Right lobe of liver (tissue), 4 donors: Measurements from ENCODE around the gene FAM13B.
"Not testable (repeated sequence)": the region's sequence is repeated elsewhere in the genome, so short reads cannot be mapped to it uniquely, and the experiment has no call there.

Source experiments
- CTCF ChIP-seq, 4 donors: fragments of 200-600 bp in 3 of 4; fragments of 450-650 bp in 1 of 4; IDR thresholded peaks; one replicate each; pipeline versions ENCODE4 v1.5.1 to v1.8.0; 2016 to 2022; ENCODE audit warnings: antibody characterized with exemption in 4 of 4, mild to moderate bottlenecking in 2 of 4
- POLR2A ChIP-seq: fragments of 450-650 bp; IDR thresholded peaks from one replicate; pipeline ENCODE4 v1.6.1; 2017; ENCODE audit warnings: antibody characterized with exemption, mild to moderate bottlenecking
- donor health status: DM: no; HTN: no; CAD: no.
- donor health status: DM: no; HTN: no; CAD: no.
- donor health status: DM: no; HTN: yes; CAD: no.

- not testable (repeated sequence) for TF ChIP-seq POLR2A; CTCF (IDR thresholded peaks at IDR 0.05)
Measured at GRCh38 chr5:137944280-137944679, 88.6 kb downstream of the FAM13B start.
